Mammary epithelial cell (primary cell): ENCODE measurements around the gene PSMD10.

Source experiments
- CTCF ChIP-seq, 2 donors: IDR thresholded peaks in 1 of 2; conservative IDR thresholded peaks in 1 of 2; 2 replicates each; pipeline ENCODE4 v1.5.1; 2011 to 2012; ENCODE audit warnings: inconsistent platforms in 2 of 2, low read length in 2 of 2, mild to moderate bottlenecking in 2 of 2, control low read depth in 1 of 2, low read depth in 1 of 2; ENCODE audit not compliant: insufficient read depth in 1 of 2; ENCODE audit errors: extremely low read depth in 1 of 2
- EZH2 ChIP-seq: IDR thresholded peaks from 2 replicates; pipeline ENCODE4 v1.6.1; 2012; ENCODE audit warnings: low read length, inconsistent platforms, borderline replicate concordance

- TF ChIP-seq CTCF (conservative IDR thresholded peaks at IDR 0.05 in 1 of 2, IDR thresholded peaks at IDR 0.05 in 1 of 2; ENCODE audit: extremely low read depth in 1 of 2, insufficient read depth in 1 of 2, low read depth in 1 of 2, low read length in 2 of 2) (no peak), EZH2 (no peak)
These were observed 35.8 kb downstream of the PSMD10 start for GRCh38 chrX:108055546-108055945.
